ENCODE data around the gene FNDC3A.

FNDC3A gene

DNA sequence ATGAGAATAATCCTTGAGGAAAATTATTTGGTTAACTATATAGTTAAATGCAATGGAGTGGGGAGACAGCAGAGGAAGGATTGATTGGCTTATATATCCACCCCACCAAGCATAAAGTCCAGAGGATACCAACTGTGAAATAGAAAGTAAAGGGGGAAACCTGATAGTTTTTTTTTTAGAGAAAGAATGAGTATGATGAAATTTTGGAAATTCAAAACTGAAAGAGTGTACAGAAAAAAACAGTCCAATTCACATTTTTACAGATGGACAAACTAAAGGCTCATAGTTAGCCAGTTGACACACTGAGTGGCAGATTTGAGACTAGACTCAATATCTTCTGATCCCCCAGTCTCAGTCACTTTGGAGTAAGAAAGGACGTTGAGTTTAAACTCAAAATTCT is 51.1 kb downstream of the FNDC3A start:
- Histone ChIP-seq H3K4me3 (ENCODE audit: low read length) (no peak overlapping the region), H3K9me3 (ENCODE audit: low read length) (peaks cover 4% of the 10 kb centered on the region), H3K36me3 (ENCODE audit: insufficient read depth, low read length) (no peaks in the 10 kb centered on the region), H3K4me1 (ENCODE audit: insufficient read depth, low read length) (no peaks in the 10 kb centered on the region), H3K27me3 (ENCODE audit: insufficient read depth, low read length) (no peaks in the 10 kb centered on the region), H2AFZ (ENCODE audit: low read depth, low read length) (no peak overlapping the region)

- Histone ChIP-seq H3K36me3 (ENCODE audit: insufficient read depth, low read length) (no peaks in the 10 kb centered on the region), H3K9me3 (ENCODE audit: low read length) (peaks cover 4% of the 10 kb centered on the region), H3K4me3 (ENCODE audit: low read length) (no peak overlapping the region)
Measured at GRCh38 chr13:49029570-49029969, 53.9 kb downstream of the FNDC3A start.

DNA sequence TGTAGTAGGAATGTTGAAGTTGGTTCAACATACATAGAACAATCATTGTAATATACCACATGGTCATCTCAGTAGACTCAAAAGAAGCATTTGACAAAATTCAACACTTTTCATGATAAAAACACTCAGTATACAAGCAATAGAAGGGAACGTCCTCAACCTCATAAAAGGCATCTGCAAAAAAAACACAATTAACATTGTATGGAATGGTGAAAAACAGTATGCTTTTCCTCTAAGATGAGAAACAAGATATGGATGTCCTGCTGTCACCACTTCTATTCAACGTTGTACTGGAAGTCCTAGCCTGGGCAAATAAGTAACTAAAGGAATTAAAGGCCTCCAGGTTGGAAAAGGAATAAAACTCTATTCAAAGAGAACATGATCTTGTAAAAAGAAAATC is 54.5 kb downstream of the FNDC3A start:
- no peak overlapping the region for H3K4me3 ChIP-seq (ENCODE audit: low read length)
- H3K36me3 ChIP-seq (ENCODE audit: insufficient read depth, low read length), result no peaks in the 10 kb centered on the region
- H3K27me3 ChIP-seq (ENCODE audit: insufficient read depth, low read length), result no peaks in the 10 kb centered on the region
- no peak overlapping the region for H2AFZ ChIP-seq (ENCODE audit: low read depth, low read length)
- H3K9me3 ChIP-seq (ENCODE audit: low read length), result peaks cover 4% of the 10 kb centered on the region
- H3K4me1 ChIP-seq (ENCODE audit: insufficient read depth, low read length), result no peaks in the 10 kb centered on the region

More at GRCh38 chr13:49029570-49029969, 53.9 kb downstream of the FNDC3A start:
- Histone ChIP-seq H2AFZ (ENCODE audit: low read depth, low read length) (no peak overlapping the region), H3K27me3 (ENCODE audit: insufficient read depth, low read length) (no peaks in the 10 kb centered on the region), H3K4me1 (ENCODE audit: insufficient read depth, low read length) (no peaks in the 10 kb centered on the region)

DNA sequence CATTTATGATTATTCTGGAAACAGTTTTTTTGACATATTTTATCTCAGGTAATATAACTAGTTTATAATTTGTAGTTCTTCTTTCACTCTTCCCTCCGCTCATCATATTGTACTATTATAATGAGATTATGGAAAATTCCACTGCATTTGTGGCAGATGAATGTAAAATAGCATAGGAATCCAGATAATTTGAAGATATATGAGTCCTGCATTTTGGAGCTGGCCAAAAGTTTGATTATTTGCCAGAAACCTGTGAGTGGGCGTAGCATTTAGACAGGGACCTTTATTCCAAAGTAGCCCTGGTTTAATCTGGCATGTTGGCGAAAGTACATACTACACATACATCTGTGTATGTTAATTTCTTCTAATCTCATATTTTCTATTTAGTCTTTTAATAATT is 65.2 kb downstream of the FNDC3A start:
- Histone ChIP-seq H3K4me1 (ENCODE audit: insufficient read depth, low read length) (no peaks in the 10 kb centered on the region), H3K4me3 (ENCODE audit: low read length) (no peak overlapping the region), H3K27me3 (ENCODE audit: insufficient read depth, low read length) (no peaks in the 10 kb centered on the region), H3K36me3 (ENCODE audit: insufficient read depth, low read length) (peaks cover 4% of the 10 kb centered on the region), H2AFZ (ENCODE audit: low read depth, low read length) (no peak overlapping the region), H3K9me3 (ENCODE audit: low read length) (peaks cover 2% of the 10 kb centered on the region)

DNA sequence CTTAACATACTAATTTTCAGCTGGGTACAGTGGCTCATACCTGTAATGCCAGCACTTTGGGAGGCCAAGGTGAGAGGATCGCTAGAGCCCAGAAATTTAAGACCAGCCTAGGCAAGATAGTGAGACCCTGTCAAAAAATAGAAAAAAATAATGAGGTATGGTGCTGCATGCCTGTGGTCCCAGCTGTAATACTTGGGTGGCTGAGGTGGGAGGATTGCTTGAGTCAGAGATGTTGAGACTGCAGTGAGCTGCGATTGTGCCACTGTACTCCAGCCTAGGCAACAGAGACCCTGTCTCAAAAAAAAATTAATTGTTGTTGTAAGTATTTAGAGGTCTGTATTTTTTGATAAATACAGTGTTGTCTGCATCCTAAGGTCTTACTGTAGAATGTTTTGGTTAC is 66.8 kb downstream of the FNDC3A start:
- H3K4me1 ChIP-seq (ENCODE audit: insufficient read depth, low read length), result no peaks in the 10 kb centered on the region
- no peak overlapping the region for H3K4me3 ChIP-seq (ENCODE audit: low read length)
- H3K27me3 ChIP-seq (ENCODE audit: insufficient read depth, low read length), result no peaks in the 10 kb centered on the region
- H2AFZ ChIP-seq (ENCODE audit: low read depth, low read length), result no peak overlapping the region
- peaks cover 4% of the 10 kb centered on the region for H3K36me3 ChIP-seq (ENCODE audit: insufficient read depth, low read length)
- H3K9me3 ChIP-seq (ENCODE audit: low read length), result peaks cover 2% of the 10 kb centered on the region

DNA sequence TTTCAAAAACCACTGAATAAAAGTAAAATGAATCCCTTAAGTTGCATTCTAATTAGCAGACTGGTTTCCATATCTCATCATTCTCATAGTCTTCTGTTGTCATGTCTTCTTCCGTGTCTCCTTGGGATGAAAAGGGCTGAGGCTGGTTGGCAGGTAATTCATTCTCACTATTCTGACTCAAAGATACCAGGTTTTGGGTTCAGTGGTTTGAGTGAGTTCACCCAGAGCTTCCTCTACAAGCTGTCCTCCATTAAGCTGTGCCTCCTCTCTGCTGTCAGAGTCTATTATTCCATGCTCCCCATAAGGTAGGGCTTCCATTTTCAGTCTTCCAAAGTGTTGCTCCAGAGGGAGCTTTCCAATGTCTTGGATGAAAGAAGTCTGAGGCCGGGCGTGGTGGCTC is 68.3 kb downstream of the FNDC3A start:
- H3K27me3 ChIP-seq (ENCODE audit: insufficient read depth, low read length), result no peaks in the 10 kb centered on the region
- H3K4me3 ChIP-seq (ENCODE audit: low read length), result no peak overlapping the region
- peaks cover 2% of the 10 kb centered on the region for H3K9me3 ChIP-seq (ENCODE audit: low read length)
- no peaks in the 10 kb centered on the region for H3K4me1 ChIP-seq (ENCODE audit: insufficient read depth, low read length)
- peaks cover 4% of the 10 kb centered on the region for H3K36me3 ChIP-seq (ENCODE audit: insufficient read depth, low read length)
- H2AFZ ChIP-seq (ENCODE audit: low read depth, low read length), result no peak overlapping the region

DNA sequence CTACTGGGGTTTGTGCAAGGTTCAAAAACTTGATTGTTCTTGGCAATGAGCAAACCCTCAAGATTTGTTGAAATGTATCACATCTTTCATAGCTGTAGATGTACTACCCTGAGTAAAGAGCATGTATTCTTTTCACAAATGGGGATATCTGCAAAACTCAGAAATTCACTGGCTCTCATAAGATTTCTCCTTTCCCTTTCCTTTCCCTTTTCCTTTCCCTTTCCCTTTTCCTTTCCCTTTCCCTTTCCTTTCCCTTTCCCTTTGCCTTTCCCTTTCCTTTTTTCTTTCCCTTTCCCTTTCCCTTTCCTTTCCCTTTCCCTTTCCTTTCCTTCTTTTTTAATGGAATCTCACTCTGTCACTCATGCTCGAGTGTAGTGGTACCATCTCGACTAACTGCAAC is 69.1 kb downstream of the FNDC3A start:
- Histone ChIP-seq H3K4me1 (ENCODE audit: insufficient read depth, low read length) (no peaks in the 10 kb centered on the region), H2AFZ (ENCODE audit: low read depth, low read length) (no peak overlapping the region)

DNA sequence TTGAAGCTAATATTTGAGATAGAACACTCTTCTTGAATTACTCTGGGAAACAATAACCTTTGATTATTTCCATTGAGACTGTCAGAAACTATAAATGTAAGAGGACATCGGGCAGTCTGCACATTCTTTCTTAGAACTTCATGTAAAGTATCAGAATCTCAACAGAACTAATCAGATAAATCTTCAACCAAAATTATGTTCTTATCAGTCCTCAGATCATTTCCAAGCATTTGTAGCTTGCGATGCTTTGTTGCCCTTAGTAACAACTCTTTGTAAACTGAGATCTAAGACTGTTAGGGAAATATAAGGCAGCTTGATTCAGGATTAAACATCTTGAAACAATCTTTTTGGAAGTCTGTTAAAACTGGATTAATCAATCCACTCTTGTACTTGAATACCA is 70.3 kb downstream of the FNDC3A start:
- Histone ChIP-seq H3K4me1 (ENCODE audit: insufficient read depth, low read length) (no peaks in the 10 kb centered on the region), H3K9me3 (ENCODE audit: low read length) (peaks cover 2% of the 10 kb centered on the region), H3K4me3 (ENCODE audit: low read length) (no peak overlapping the region), H3K27me3 (ENCODE audit: insufficient read depth, low read length) (no peaks in the 10 kb centered on the region), H3K36me3 (ENCODE audit: insufficient read depth, low read length) (peaks cover 4% of the 10 kb centered on the region), H2AFZ (ENCODE audit: low read depth, low read length) (no peak overlapping the region)

More for the DNA sequence above, 69.1 kb downstream of the FNDC3A start:
- no peak overlapping the region for H3K4me3 ChIP-seq (ENCODE audit: low read length)
- peaks cover 4% of the 10 kb centered on the region for H3K36me3 ChIP-seq (ENCODE audit: insufficient read depth, low read length)
- peaks cover 2% of the 10 kb centered on the region for H3K9me3 ChIP-seq (ENCODE audit: low read length)
- H3K27me3 ChIP-seq (ENCODE audit: insufficient read depth, low read length), result no peaks in the 10 kb centered on the region

DNA sequence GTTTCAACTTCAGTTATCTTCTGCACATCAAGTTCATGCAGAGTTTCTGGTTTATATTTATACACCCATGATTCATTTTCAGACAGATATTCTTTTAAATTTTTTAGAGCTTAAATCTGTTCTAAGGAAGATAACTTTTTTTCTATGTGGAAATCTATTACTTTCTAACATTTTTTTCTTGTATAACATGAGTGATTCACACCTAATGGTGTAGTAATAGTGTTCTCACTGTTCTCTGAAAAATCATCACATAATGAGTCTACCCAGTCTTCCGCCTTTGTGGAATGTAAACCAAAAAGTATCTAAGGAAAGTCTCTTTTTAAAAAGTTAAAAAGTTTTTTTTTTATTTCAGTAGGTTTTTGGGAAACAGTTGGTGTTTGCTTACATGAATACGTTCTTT is 70.8 kb downstream of the FNDC3A start:
- Histone ChIP-seq H3K9me3 (ENCODE audit: low read length) (peaks cover 2% of the 10 kb centered on the region), H3K27me3 (ENCODE audit: insufficient read depth, low read length) (no peaks in the 10 kb centered on the region), H3K4me3 (ENCODE audit: low read length) (no peak overlapping the region), H2AFZ (ENCODE audit: low read depth, low read length) (no peak overlapping the region), H3K4me1 (ENCODE audit: insufficient read depth, low read length) (no peaks in the 10 kb centered on the region), H3K36me3 (ENCODE audit: insufficient read depth, low read length) (peaks cover 4% of the 10 kb centered on the region)

DNA sequence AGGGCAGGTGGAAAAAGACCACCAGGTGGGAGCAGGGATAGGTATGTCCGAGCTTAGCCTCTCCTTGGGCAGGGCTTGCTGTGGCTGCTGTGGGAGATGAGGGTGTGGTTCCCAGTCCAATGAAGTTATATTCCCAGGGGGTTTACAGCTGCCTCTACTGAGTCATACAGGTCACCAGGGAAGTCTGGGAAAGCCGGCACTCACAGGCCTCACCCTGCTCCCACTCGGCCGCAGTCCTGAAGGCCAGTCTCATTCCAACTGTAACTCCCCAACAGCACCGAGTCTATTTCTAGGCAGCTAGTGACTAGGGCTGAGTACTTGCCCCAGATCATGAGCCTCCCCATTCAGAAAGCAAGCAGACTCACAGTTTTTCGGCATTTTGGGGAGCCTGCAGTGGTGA is 77.1 kb downstream of the FNDC3A start:
- Histone ChIP-seq H3K4me3 (ENCODE audit: low read length) (no peak overlapping the region), H3K9me3 (ENCODE audit: low read length) (no peaks in the 10 kb centered on the region)

DNA sequence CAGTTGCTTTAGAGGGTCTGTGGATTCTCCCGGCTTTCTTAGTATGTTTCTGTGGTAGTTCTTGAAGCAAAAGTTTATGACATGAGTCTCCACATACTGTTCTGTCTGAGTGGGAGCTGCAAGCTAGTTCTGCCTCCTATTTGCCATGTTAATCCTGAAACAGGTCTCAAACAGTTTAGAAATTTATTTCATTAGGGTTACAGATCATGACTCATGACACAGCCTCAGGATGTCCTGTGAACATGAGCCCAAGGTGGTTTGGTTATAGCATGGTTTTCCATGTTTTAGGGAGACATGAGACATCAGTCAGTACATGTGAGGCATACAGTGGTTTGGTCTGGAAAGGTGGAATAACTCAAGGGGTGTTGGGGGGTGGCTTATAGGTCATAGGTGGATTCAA is 77.5 kb downstream of the FNDC3A start:
- Histone ChIP-seq H3K4me1 (ENCODE audit: insufficient read depth, low read length) (no peaks in the 10 kb centered on the region), H3K4me3 (ENCODE audit: low read length) (no peak overlapping the region), H3K36me3 (ENCODE audit: insufficient read depth, low read length) (no peaks in the 10 kb centered on the region), H2AFZ (ENCODE audit: low read depth, low read length) (no peak overlapping the region), H3K9me3 (ENCODE audit: low read length) (no peaks in the 10 kb centered on the region), H3K27me3 (ENCODE audit: insufficient read depth, low read length) (no peaks in the 10 kb centered on the region)

More for the DNA sequence above, 77.1 kb downstream of the FNDC3A start:
- H2AFZ ChIP-seq (ENCODE audit: low read depth, low read length), result no peak overlapping the region
- H3K27me3 ChIP-seq (ENCODE audit: insufficient read depth, low read length), result no peaks in the 10 kb centered on the region
- H3K36me3 ChIP-seq (ENCODE audit: insufficient read depth, low read length), result no peaks in the 10 kb centered on the region
- H3K4me1 ChIP-seq (ENCODE audit: insufficient read depth, low read length), result no peaks in the 10 kb centered on the region

GRCh38 chr13:49053906-49054305 is 78.2 kb downstream of the FNDC3A start:
- Histone ChIP-seq H3K9me3 (ENCODE audit: low read length) (no peaks in the 10 kb centered on the region), H3K4me3 (ENCODE audit: low read length) (no peak overlapping the region), H3K27me3 (ENCODE audit: insufficient read depth, low read length) (no peaks in the 10 kb centered on the region), H3K36me3 (ENCODE audit: insufficient read depth, low read length) (no peaks in the 10 kb centered on the region), H2AFZ (ENCODE audit: low read depth, low read length) (no peak overlapping the region), H3K4me1 (ENCODE audit: insufficient read depth, low read length) (no peaks in the 10 kb centered on the region)

GRCh38 chr13:49055021-49055420 is 79.3 kb downstream of the FNDC3A start:
- H3K4me1 ChIP-seq (ENCODE audit: insufficient read depth, low read length), result no peaks in the 10 kb centered on the region
- H2AFZ ChIP-seq (ENCODE audit: low read depth, low read length), result no peak overlapping the region
- H3K4me3 ChIP-seq (ENCODE audit: low read length), result no peak overlapping the region
- no peaks in the 10 kb centered on the region for H3K36me3 ChIP-seq (ENCODE audit: insufficient read depth, low read length)
- no peaks in the 10 kb centered on the region for H3K27me3 ChIP-seq (ENCODE audit: insufficient read depth, low read length)
- no peaks in the 10 kb centered on the region for H3K9me3 ChIP-seq (ENCODE audit: low read length)

GRCh38 chr13:49057176-49057575 is 81.5 kb downstream of the FNDC3A start:
- H3K36me3 ChIP-seq (ENCODE audit: insufficient read depth, low read length), result no peaks in the 10 kb centered on the region
- H3K9me3 ChIP-seq (ENCODE audit: low read length), result no peaks in the 10 kb centered on the region
- no peaks in the 10 kb centered on the region for H3K27me3 ChIP-seq (ENCODE audit: insufficient read depth, low read length)
- no peaks in the 10 kb centered on the region for H3K4me1 ChIP-seq (ENCODE audit: insufficient read depth, low read length)
- no peak overlapping the region for H2AFZ ChIP-seq (ENCODE audit: low read depth, low read length)
- no peak overlapping the region for H3K4me3 ChIP-seq (ENCODE audit: low read length)
